Neural cell (in vitro differentiated cells): Measurements from ENCODE around the gene CD40. TPM values are rescaled to one million over a fixed set of nuclear protein-coding genes. Genes with fewer than 3 reads are reported as not detected.
"Not testable (repeated sequence)": the region's sequence is repeated elsewhere in the genome, so short reads cannot be mapped to it uniquely, and the experiment has no call there.

Experiments used
- H2AFZ ChIP-seq: fragments of 200-600, 300-800 bp; sonication (generic), shearing (Covaris generic); 2 replicates; pipeline ENCODE4 v1.6.0; 2014; ENCODE audit warnings: low read depth, mild to moderate bottlenecking, antibody characterized with exemption, low read length, moderate library complexity
- H3F3A ChIP-seq: fragments of 200-600 bp; shearing (Covaris generic); 2 replicates; pipeline ENCODE4 v1.6.1; 2016; ENCODE audit warnings: mild to moderate bottlenecking, moderate library complexity, mixed read lengths, antibody characterized with exemption, low read length; ENCODE audit not compliant: insufficient read depth, poor library complexity, severe bottlenecking
- H3K27ac ChIP-seq: fragments of 200-600, 300-800 bp; sonication (generic), shearing (Covaris generic); 2 replicates; pipeline ENCODE4 v1.5.1; 2014; ENCODE audit warnings: mild to moderate bottlenecking, low read length, moderate library complexity
- H3K27me3 ChIP-seq: fragments of 300-800, 200-600 bp; sonication (generic), shearing (Covaris generic); 2 replicates; pipeline ENCODE4 v1.6.0; 2014; ENCODE audit warnings: mild to moderate bottlenecking, low read depth, low read length, moderate library complexity; ENCODE audit not compliant: insufficient read depth
- H3K36me3 ChIP-seq: fragments of 300-800, 200-600 bp; sonication (generic), shearing (Covaris generic); 2 replicates; pipeline ENCODE4 v1.5.1; 2014; ENCODE audit warnings: mild to moderate bottlenecking, antibody characterized with exemption, low read length, moderate library complexity; ENCODE audit not compliant: insufficient read depth
- H3K4me2 ChIP-seq: fragments of 300-800, 200-600 bp; sonication (generic), shearing (Covaris generic); 2 replicates; pipeline ENCODE4 v1.6.0; 2014; ENCODE audit warnings: mild to moderate bottlenecking, low read length
- H3K4me3 ChIP-seq: fragments of 300-800, 200-600 bp; sonication (generic), shearing (Covaris generic); 2 replicates; pipeline ENCODE4 v1.5.1; 2014; ENCODE audit warnings: mild to moderate bottlenecking, low read length, moderate library complexity
- H3K79me2 ChIP-seq: fragments of 200-600 bp; shearing (Covaris generic); replicated peaks from 2 replicates; pipeline ENCODE4 v1.6.0; 2014; ENCODE audit warnings: mild to moderate bottlenecking, low read length, moderate library complexity; ENCODE audit not compliant: insufficient read depth
- H3K9ac ChIP-seq: fragments of 300-800, 200-600 bp; sonication (generic), shearing (Covaris generic); 2 replicates; pipeline ENCODE4 v1.6.1; 2016; ENCODE audit warnings: mild to moderate bottlenecking, low read length, mixed read lengths
- H3K9me2 ChIP-seq: fragments of 200-600 bp; shearing (Covaris generic); 2 replicates; pipeline ENCODE4 v1.6.1; 2016; ENCODE audit warnings: mild to moderate bottlenecking, low read length, mixed read lengths; ENCODE audit not compliant: insufficient read depth
- H3K9me3 ChIP-seq: fragments of 200-600, 300-800 bp; sonication (generic), shearing (Covaris generic); 2 replicates; pipeline ENCODE4 v1.6.1; 2016; ENCODE audit warnings: mild to moderate bottlenecking, mixed run types, low read length, moderate library complexity, mixed read lengths
- H4K20me1 ChIP-seq: fragments of 200-600 bp; shearing (Covaris generic); 2 replicates; pipeline ENCODE4 v1.6.1; 2016; ENCODE audit warnings: mild to moderate bottlenecking, mixed run types; ENCODE audit not compliant: insufficient read depth
- EP300 ChIP-seq: fragments of 450-650 bp; conservative IDR thresholded peaks from 2 replicates; pipeline ENCODE4 v1.6.1; 2014; ENCODE audit warnings: antibody characterized with exemption, mild to moderate bottlenecking, moderate library complexity; ENCODE audit not compliant: poor library complexity, severe bottlenecking
- EZH2 ChIP-seq: fragments of 200-600, 300-800 bp; shearing (Covaris generic), sonication (generic); IDR thresholded peaks from 2 replicates; pipeline ENCODE4 v1.6.1; 2014; ENCODE audit warnings: antibody characterized with exemption, low read length, borderline replicate concordance, mild to moderate bottlenecking; ENCODE audit not compliant: insufficient read depth, poor library complexity, severe bottlenecking
- MXI1 ChIP-seq: fragments of 450-650 bp; conservative IDR thresholded peaks from 2 replicates; pipeline ENCODE4 v1.6.1; 2014; ENCODE audit warnings: antibody characterized with exemption, mild to moderate bottlenecking; ENCODE audit not compliant: poor library complexity, severe bottlenecking
- POLR2AphosphoS5 ChIP-seq: IDR thresholded peaks from 2 replicates; pipeline ENCODE4 v1.6.1; 2012
- RAD21 ChIP-seq: fragments of 450-650 bp; conservative IDR thresholded peaks from 2 replicates; pipeline ENCODE4 v1.6.1; 2014; ENCODE audit warnings: antibody characterized with exemption, mild to moderate bottlenecking, moderate library complexity
- SMC3 ChIP-seq: fragments of 450-650 bp; conservative IDR thresholded peaks from 2 replicates; pipeline ENCODE4 v1.6.1; 2014; ENCODE audit warnings: antibody characterized with exemption, mild to moderate bottlenecking, moderate library complexity; ENCODE audit not compliant: poor library complexity
- TAF1 ChIP-seq: IDR thresholded peaks from 2 replicates; pipeline ENCODE4 v1.6.1; 2012; ENCODE audit warnings: low read depth
- polyA plus RNA-seq: library from polyadenylated mRNA; depleted of rRNA; stranded (reverse); fragments of >200 nt; gene quantifications from 2 replicates; pipeline ENCODE4 v1.2.3, GENCODE V29; 2014
- TF ChIP-seq, protein P1 (sequence below): fragments of 450-650 bp; IDR thresholded peaks from 2 replicates; pipeline ENCODE4 v1.5.1; 2014; ENCODE audit warnings: antibody characterized with exemption, mild to moderate bottlenecking, moderate library complexity; ENCODE audit not compliant: poor library complexity, severe bottlenecking
- TF ChIP-seq, protein P2 (sequence below): IDR thresholded peaks from 2 replicates; pipeline ENCODE4 v1.6.1; 2012; ENCODE audit warnings: borderline replicate concordance

Gene CD40
- polyA plus RNA-seq, 1 donor from 2014 or later, result not detected

- H3K4me3 ChIP-seq, H3K27ac ChIP-seq, H2AFZ ChIP-seq, H3K9ac ChIP-seq, H3K4me2 ChIP-seq, H3K27me3 ChIP-seq, H3K9me2 ChIP-seq, H4K20me1 ChIP-seq, H3K9me3 ChIP-seq, H3K36me3 ChIP-seq, H3F3A ChIP-seq: not testable (repeated sequence)
- peaks cover 25% of the 10 kb centered on the region for H3K79me2 ChIP-seq
Observed at GRCh38 chr20:46091622-46092535, 26.2 kb upstream of the CD40 start.

GRCh38 chr20:46093531-46093930 is 24.6 kb upstream of the CD40 start:
- Histone ChIP-seq H4K20me1 (no peaks in the 10 kb centered on the region), H3K79me2 (peaks cover 9% of the 10 kb centered on the region), H3K4me3 (no peak overlapping the region), H3K9ac (no peak overlapping the region), H3K9me2 (no peaks in the 10 kb centered on the region), H3K27ac (no peak overlapping the region), H3F3A (no peaks in the 10 kb centered on the region), H3K36me3 (no peaks in the 10 kb centered on the region), H3K4me2 (no peak overlapping the region), H2AFZ (no peak overlapping the region), H3K9me3 (no peaks in the 10 kb centered on the region), H3K27me3 (no peaks in the 10 kb centered on the region)
- no peak for TF ChIP-seq EZH2
- TF ChIP-seq, protein P1, sequence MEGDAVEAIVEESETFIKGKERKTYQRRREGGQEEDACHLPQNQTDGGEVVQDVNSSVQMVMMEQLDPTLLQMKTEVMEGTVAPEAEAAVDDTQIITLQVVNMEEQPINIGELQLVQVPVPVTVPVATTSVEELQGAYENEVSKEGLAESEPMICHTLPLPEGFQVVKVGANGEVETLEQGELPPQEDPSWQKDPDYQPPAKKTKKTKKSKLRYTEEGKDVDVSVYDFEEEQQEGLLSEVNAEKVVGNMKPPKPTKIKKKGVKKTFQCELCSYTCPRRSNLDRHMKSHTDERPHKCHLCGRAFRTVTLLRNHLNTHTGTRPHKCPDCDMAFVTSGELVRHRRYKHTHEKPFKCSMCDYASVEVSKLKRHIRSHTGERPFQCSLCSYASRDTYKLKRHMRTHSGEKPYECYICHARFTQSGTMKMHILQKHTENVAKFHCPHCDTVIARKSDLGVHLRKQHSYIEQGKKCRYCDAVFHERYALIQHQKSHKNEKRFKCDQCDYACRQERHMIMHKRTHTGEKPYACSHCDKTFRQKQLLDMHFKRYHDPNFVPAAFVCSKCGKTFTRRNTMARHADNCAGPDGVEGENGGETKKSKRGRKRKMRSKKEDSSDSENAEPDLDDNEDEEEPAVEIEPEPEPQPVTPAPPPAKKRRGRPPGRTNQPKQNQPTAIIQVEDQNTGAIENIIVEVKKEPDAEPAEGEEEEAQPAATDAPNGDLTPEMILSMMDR, result no peak
- TF ChIP-seq EP300, result no peak
- no peak for TF ChIP-seq SMC3
- TF ChIP-seq POLR2AphosphoS5, result no peak
- TF ChIP-seq, protein P2, sequence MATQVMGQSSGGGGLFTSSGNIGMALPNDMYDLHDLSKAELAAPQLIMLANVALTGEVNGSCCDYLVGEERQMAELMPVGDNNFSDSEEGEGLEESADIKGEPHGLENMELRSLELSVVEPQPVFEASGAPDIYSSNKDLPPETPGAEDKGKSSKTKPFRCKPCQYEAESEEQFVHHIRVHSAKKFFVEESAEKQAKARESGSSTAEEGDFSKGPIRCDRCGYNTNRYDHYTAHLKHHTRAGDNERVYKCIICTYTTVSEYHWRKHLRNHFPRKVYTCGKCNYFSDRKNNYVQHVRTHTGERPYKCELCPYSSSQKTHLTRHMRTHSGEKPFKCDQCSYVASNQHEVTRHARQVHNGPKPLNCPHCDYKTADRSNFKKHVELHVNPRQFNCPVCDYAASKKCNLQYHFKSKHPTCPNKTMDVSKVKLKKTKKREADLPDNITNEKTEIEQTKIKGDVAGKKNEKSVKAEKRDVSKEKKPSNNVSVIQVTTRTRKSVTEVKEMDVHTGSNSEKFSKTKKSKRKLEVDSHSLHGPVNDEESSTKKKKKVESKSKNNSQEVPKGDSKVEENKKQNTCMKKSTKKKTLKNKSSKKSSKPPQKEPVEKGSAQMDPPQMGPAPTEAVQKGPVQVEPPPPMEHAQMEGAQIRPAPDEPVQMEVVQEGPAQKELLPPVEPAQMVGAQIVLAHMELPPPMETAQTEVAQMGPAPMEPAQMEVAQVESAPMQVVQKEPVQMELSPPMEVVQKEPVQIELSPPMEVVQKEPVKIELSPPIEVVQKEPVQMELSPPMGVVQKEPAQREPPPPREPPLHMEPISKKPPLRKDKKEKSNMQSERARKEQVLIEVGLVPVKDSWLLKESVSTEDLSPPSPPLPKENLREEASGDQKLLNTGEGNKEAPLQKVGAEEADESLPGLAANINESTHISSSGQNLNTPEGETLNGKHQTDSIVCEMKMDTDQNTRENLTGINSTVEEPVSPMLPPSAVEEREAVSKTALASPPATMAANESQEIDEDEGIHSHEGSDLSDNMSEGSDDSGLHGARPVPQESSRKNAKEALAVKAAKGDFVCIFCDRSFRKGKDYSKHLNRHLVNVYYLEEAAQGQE, result no peak
- TF ChIP-seq TAF1, result no peak
- no peak for TF ChIP-seq RAD21
- TF ChIP-seq MXI1, result no peak
